HG03378 (cell line): ENCODE results near the gene OR4K17.
"Not testable (repeated sequence)": the region's sequence is repeated elsewhere in the genome, so short reads cannot be mapped to it uniquely, and the experiment has no call there.

Source experiments
- ATAC-seq: cut with Tn5 transposase; IDR thresholded peaks from one replicate; pipeline ENCODE4 v1.9.1; 2021; ENCODE audit warnings: mild to moderate bottlenecking, moderate library complexity; ENCODE audit not compliant: unreplicated experiment

The OR4K17 gene

DNA sequence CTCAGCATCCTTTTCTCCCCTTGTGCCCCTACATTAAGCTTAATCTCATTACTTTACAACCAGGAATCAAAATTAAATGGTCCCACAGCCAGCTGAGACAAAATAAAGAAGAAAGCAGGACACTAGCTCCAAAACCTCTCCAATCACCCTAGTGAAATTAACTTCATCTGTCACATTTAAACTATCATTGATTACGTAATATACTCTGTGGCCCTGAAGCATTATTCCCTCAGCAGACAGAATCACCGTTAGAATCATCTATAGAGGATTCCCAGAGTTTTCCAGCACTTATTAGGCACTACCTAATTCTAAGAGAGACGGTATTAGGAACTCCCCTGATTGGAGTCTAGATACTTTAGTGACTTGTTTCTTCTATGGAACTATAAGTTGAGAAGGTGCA lies at the start of gene OR4K17:
Gene OR4K17, plus strand, starts transcription at position 302 of the 400 bp plus-strand sequence. CDS start 6,761 bp downstream, outside the sequence.
- no peak for ATAC-seq

- no peak for ATAC-seq
Measured at GRCh38 chr14:20092050-20092449, 18.5 kb upstream of the OR4K17 start.

- no peak for ATAC-seq
Measured at GRCh38 chr14:20093442-20093841, 17.1 kb upstream of the OR4K17 start.

- ATAC-seq: not testable (repeated sequence)
Measured at GRCh38 chr14:20098926-20099770, 11.4 kb upstream of the OR4K17 start.

DNA sequence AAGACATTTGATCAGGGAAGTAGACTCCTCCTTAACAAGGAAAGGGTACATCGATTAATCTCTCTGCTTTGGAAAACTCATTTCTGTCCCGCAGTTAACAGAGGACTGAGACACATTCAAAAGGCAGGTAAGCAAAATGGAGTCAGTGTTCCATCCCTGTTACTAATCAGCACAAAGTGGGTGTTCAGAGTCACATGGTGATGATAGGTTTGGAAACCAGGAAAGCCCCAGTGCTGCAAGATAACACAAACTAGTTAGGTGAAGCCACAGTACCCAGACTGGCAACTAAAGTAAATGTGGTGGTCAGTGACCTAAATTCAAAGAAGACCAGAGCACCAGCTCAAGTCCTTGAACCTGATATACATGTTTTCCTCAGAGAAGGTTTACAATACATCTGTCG lies 1.8 kb downstream of the OR4K17 start:
- ATAC-seq: no peak

DNA sequence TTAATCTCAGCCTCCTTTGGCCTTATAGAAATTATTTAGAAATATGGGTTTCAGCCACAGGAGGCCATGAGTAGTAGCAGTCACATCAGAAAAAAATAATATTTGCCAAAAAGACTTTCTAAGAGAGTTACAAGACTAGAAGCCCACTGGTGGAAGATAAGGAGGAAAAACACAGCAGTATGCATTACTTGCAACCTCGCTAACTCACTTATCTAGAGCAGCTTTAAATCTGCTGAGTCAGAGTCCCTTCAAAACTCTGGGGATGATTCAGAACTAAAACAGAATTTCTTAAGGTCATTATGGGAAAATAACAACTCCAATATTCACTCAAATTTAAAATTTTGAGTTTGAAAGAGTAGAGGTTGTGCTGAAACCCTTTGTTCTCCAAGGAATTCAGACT lies 6.2 kb downstream of the OR4K17 start:
- no peak for ATAC-seq

GRCh38 chr14:20118795-20119194 lies 8.3 kb downstream of the OR4K17 start:
- ATAC-seq: no peak

DNA sequence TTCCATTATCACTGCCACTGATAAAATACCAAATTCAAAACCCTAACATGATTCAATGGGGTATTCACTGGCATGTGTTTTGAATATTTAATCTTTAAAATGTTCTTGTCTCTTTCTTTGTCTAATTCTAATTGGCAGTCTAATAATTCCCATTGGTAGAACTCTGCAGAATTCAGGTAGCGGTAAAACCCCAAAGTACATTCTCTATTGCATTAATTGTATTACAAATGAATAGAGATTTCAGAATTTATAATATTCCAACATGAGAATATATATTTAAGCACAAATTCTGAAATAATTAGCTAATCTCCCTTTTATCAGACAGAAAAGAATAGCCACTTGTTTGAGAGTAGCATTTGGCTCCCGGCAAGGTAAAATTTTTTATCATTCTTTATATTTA lies 28.0 kb downstream of the OR4K17 start, which contains the start of gene OR4N5:
Gene OR4N5, plus strand, starts transcription at position 301 of the 400 bp plus-strand sequence. CDS start 4,916 bp downstream, outside the sequence.
- ATAC-seq: no peak

DNA sequence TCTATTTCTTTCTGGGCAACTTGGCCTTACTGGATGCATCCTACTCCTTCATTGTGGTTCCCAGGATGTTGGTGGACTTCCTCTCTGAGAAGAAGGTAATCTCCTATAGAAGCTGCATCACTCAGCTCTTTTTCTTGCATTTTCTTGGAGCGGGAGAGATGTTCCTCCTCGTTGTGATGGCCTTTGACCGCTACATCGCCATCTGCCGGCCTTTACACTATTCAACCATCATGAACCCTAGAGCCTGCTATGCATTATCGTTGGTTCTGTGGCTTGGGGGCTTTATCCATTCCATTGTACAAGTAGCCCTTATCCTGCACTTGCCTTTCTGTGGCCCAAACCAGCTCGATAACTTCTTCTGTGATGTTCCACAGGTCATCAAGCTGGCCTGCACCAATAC lies 33.4 kb downstream of the OR4K17 start:
- no peak for ATAC-seq

GRCh38 chr14:20144820-20145219 lies 34.3 kb downstream of the OR4K17 start:
- no peak for ATAC-seq

DNA sequence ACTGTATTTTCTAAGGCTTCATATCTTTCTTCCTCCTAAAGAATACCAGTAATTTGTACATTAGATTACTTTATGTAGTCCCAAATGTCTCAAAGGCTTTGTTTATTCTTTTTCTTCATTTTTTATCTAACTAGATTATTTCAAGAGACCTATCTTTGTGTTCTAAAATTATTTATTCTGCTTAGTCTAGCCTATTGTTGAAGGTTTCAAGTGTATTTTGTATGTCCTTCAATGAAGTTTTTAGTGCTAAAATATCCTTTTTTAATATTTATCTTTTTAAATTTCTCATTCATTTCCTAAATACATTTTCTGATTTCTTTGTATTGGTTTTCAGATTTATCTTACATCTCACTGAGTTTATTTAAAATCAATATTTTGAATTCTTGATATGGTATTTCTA lies 53.9 kb downstream of the OR4K17 start:
- no peak for ATAC-seq

DNA sequence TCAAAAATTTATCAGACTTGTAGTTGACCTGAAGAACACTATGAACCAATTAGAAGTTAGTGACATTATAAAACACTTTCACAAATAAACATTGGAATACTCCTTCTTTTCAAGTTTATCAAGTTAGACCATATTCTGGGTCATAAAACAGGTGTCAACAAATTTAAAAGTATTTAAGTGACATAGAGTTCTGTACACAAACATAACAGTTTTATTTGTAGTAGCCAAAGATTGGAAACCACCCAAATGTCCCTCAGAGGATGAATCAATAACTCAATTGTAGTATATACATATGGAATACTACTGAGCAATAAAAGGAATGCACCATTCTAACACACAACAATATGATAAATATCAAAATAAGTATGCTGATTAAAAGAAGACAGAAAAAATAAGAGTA lies 56.6 kb downstream of the OR4K17 start:
- ATAC-seq: no peak

DNA sequence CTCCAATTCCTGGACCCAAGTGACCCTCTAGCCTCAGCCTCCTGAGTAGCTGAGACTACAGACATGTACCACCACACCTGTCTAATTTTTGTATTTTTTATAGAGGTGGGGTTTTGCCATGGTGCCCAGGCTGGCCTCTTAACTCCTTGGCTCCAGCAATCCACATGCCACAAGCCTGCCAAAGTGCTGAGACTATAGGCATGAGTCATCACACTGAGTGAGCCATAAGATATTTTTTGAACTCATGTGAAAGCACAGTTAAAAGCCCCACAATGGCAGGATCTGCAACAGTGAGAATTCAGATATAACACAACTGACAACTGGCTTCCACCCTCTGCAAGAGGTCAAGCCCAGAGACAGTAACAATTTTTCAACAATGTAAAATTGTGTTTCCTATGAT lies 59.3 kb downstream of the OR4K17 start:
- ATAC-seq: not testable (repeated sequence)
